Measurements from ENCODE around the gene PRSS16.
A peak's percentile ranks its signal among the peaks of the same experiment; 100 is the strongest.

Gene PRSS16

GRCh38 chr6:27267857-27268434 is 20.4 kb downstream of the PRSS16 start:
- Histone ChIP-seq H3K27ac (ENCODE audit: low read depth, low read length) (no peak overlapping the region), H3K4me3 (ENCODE audit: low read depth, low read length) (peak overlapping the region; percentile 52), H2AFZ (ENCODE audit: low read length, unreplicated experiment) (no peak overlapping the region), H3K79me2 (ENCODE audit: control insufficient read depth, insufficient read depth, low read length, unreplicated experiment) (no peaks in the 10 kb centered on the region), H3K4me1 (ENCODE audit: control insufficient read depth, insufficient read depth, low read length, unreplicated experiment) (no peaks in the 10 kb centered on the region), H3K36me3 (ENCODE audit: insufficient read depth, low read length) (no peaks in the 10 kb centered on the region), H3K27me3 (ENCODE audit: insufficient read depth, low read length) (peaks cover 78% of the 10 kb centered on the region)

- H3K4me3 ChIP-seq (ENCODE audit: low read depth, low read length) = no peak overlapping the region
- no peaks in the 10 kb centered on the region for H3K36me3 ChIP-seq (ENCODE audit: insufficient read depth, low read length)
- no peaks in the 10 kb centered on the region for H3K79me2 ChIP-seq (ENCODE audit: control insufficient read depth, insufficient read depth, low read length, unreplicated experiment)
- H2AFZ ChIP-seq (ENCODE audit: low read length, unreplicated experiment) = no peak overlapping the region
- H3K27me3 ChIP-seq (ENCODE audit: insufficient read depth, low read length) = peaks cover 80% of the 10 kb centered on the region
- H3K27ac ChIP-seq (ENCODE audit: low read depth, low read length) = no peak overlapping the region
- no peaks in the 10 kb centered on the region for H3K4me1 ChIP-seq (ENCODE audit: control insufficient read depth, insufficient read depth, low read length, unreplicated experiment)
Measured at GRCh38 chr6:27268803-27269202, 21.3 kb downstream of the PRSS16 start.

DNA sequence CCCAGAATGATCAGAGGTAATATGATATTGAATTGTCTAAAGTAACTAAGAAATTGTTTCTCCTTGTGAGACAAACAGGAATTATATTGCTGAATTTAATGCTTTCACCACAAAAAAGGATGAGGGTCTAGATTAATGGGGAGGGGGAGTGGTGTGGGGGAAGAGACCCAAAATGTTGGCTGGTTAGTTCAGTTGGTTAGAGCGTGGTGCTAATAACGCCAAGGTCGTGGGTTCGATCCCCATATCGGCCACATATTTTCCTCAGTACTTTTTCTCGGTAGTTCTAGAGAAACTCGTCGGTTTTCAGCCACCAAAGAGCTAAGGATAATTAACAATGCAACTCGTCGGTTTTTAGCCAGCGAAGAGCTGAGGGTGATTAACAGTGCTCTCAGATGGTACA is 26.3 kb downstream of the PRSS16 start:
- H3K27me3 ChIP-seq (ENCODE audit: insufficient read depth, low read length) = peaks cover 69% of the 10 kb centered on the region
- no peak overlapping the region for H3K27ac ChIP-seq (ENCODE audit: low read depth, low read length)
- H3K4me1 ChIP-seq (ENCODE audit: control insufficient read depth, insufficient read depth, low read length, unreplicated experiment) = no peaks in the 10 kb centered on the region
- no peaks in the 10 kb centered on the region for H3K36me3 ChIP-seq (ENCODE audit: insufficient read depth, low read length)
- no peaks in the 10 kb centered on the region for H3K79me2 ChIP-seq (ENCODE audit: control insufficient read depth, insufficient read depth, low read length, unreplicated experiment)
- no peak overlapping the region for H2AFZ ChIP-seq (ENCODE audit: low read length, unreplicated experiment)
- H3K4me3 ChIP-seq (ENCODE audit: low read depth, low read length) = no peak overlapping the region

- Histone ChIP-seq H3K4me1 (ENCODE audit: control insufficient read depth, insufficient read depth, low read length, unreplicated experiment) (no peaks in the 10 kb centered on the region), H3K36me3 (ENCODE audit: insufficient read depth, low read length) (no peaks in the 10 kb centered on the region), H3K4me3 (ENCODE audit: low read depth, low read length) (peak overlapping the region; percentile 27), H3K27me3 (ENCODE audit: insufficient read depth, low read length) (peaks cover 64% of the 10 kb centered on the region), H2AFZ (ENCODE audit: low read length, unreplicated experiment) (no peak overlapping the region), H3K79me2 (ENCODE audit: control insufficient read depth, insufficient read depth, low read length, unreplicated experiment) (no peaks in the 10 kb centered on the region), H3K27ac (ENCODE audit: low read depth, low read length) (no peak overlapping the region)
Measured at GRCh38 chr6:27275025-27275956, 27.8 kb downstream of the PRSS16 start.

GRCh38 chr6:27279513-27280063 is 32.1 kb downstream of the PRSS16 start:
- peaks cover 60% of the 10 kb centered on the region for H3K27me3 ChIP-seq (ENCODE audit: insufficient read depth, low read length)
- H3K79me2 ChIP-seq (ENCODE audit: control insufficient read depth, insufficient read depth, low read length, unreplicated experiment) = no peaks in the 10 kb centered on the region
- no peaks in the 10 kb centered on the region for H3K36me3 ChIP-seq (ENCODE audit: insufficient read depth, low read length)
- peak overlapping the region; percentile 82 for H2AFZ ChIP-seq (ENCODE audit: low read length, unreplicated experiment)
- no peak overlapping the region for H3K27ac ChIP-seq (ENCODE audit: low read depth, low read length)
- H3K4me3 ChIP-seq (ENCODE audit: low read depth, low read length) = peak overlapping the region; percentile 81
- no peaks in the 10 kb centered on the region for H3K4me1 ChIP-seq (ENCODE audit: control insufficient read depth, insufficient read depth, low read length, unreplicated experiment)

DNA sequence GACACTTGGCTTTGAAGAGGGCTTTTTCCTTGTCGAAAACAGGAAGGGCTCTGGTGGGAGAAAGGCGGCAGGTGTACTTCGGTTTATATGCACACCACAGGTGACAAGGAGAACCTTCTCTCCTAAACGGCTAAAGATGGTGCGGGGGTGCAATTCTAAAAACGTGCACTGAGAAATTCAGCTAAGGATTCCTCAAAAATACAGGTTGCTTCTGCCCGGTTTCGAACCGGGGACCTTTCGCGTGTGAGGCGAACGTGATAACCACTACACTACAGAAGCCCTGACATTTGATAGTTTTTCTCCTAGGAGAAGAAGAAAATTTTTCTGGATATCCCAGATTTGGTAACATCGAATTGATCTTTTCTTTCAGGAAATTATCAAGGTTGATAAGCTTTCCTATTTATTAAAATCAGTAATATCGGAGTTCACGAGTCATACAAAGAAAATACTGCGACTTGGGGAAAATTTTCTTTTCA is 32.6 kb downstream of the PRSS16 start:
- Histone ChIP-seq H3K4me3 (ENCODE audit: low read depth, low read length) (peak overlapping the region; percentile 81), H3K27me3 (ENCODE audit: insufficient read depth, low read length) (peaks cover 61% of the 10 kb centered on the region), H3K79me2 (ENCODE audit: control insufficient read depth, insufficient read depth, low read length, unreplicated experiment) (no peaks in the 10 kb centered on the region), H3K4me1 (ENCODE audit: control insufficient read depth, insufficient read depth, low read length, unreplicated experiment) (no peaks in the 10 kb centered on the region), H3K27ac (ENCODE audit: low read depth, low read length) (no peak overlapping the region), H2AFZ (ENCODE audit: low read length, unreplicated experiment) (peak overlapping the region; percentile 82), H3K36me3 (ENCODE audit: insufficient read depth, low read length) (no peaks in the 10 kb centered on the region)

DNA sequence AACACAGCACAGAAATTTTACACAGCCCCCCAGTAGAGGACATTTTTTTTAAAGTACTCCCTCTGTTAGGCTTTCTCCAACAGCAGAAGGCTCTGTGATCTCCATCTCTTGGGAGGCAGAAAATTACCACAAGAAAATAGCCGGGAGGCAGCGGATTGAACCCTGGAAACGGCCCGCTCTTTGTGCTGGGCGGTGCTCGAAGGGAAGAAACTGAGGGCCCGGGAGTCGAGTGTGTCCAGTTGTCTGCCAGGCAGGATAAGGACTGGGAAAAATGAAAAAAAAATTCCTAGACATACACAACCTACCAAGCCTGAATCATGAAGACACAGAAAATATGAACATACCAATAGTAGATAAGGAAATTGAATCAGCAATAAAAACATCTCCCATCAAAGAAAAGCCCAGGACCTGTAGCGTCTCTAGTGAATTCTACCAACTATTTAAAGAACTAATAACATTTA is 33.1 kb downstream of the PRSS16 start:
- no peaks in the 10 kb centered on the region for H3K79me2 ChIP-seq (ENCODE audit: control insufficient read depth, insufficient read depth, low read length, unreplicated experiment)
- H2AFZ ChIP-seq (ENCODE audit: low read length, unreplicated experiment) = no peak overlapping the region
- peak overlapping the region; percentile 81 for H3K4me3 ChIP-seq (ENCODE audit: low read depth, low read length)
- no peak overlapping the region for H3K27ac ChIP-seq (ENCODE audit: low read depth, low read length)
- H3K27me3 ChIP-seq (ENCODE audit: insufficient read depth, low read length) = peaks cover 63% of the 10 kb centered on the region
- H3K36me3 ChIP-seq (ENCODE audit: insufficient read depth, low read length) = no peaks in the 10 kb centered on the region
- H3K4me1 ChIP-seq (ENCODE audit: control insufficient read depth, insufficient read depth, low read length, unreplicated experiment) = no peaks in the 10 kb centered on the region

- no peaks in the 10 kb centered on the region for H3K79me2 ChIP-seq (ENCODE audit: control insufficient read depth, insufficient read depth, low read length, unreplicated experiment)
- no peaks in the 10 kb centered on the region for H3K4me1 ChIP-seq (ENCODE audit: control insufficient read depth, insufficient read depth, low read length, unreplicated experiment)
- no peaks in the 10 kb centered on the region for H3K36me3 ChIP-seq (ENCODE audit: insufficient read depth, low read length)
- peak overlapping the region; percentile 81 for H3K4me3 ChIP-seq (ENCODE audit: low read depth, low read length)
- peaks cover 63% of the 10 kb centered on the region for H3K27me3 ChIP-seq (ENCODE audit: insufficient read depth, low read length)
- H2AFZ ChIP-seq (ENCODE audit: low read length, unreplicated experiment) = no peak overlapping the region
- no peak overlapping the region for H3K27ac ChIP-seq (ENCODE audit: low read depth, low read length)
Measured at GRCh38 chr6:27281105-27281539, 33.6 kb downstream of the PRSS16 start.

DNA sequence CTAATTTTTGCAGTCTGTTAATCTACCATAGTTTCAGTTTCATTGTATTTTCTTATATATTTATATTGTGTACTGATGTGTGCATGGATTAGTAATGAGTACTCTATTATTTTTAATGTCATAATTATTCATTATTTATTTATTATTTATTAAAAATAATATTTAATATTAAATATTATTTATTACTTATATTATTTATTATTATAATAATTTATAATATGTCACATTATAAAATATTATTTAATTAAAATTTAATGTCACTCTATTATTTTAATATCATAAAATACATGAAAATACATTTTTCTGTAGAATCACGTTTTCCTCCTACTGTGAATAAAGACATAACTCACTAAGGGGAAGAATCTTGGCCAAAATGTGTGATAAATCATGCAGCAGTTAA is 34.1 kb downstream of the PRSS16 start:
- H3K36me3 ChIP-seq (ENCODE audit: insufficient read depth, low read length) = no peaks in the 10 kb centered on the region
- H3K4me1 ChIP-seq (ENCODE audit: control insufficient read depth, insufficient read depth, low read length, unreplicated experiment) = no peaks in the 10 kb centered on the region
- no peak overlapping the region for H2AFZ ChIP-seq (ENCODE audit: low read length, unreplicated experiment)
- no peak overlapping the region for H3K27ac ChIP-seq (ENCODE audit: low read depth, low read length)
- H3K27me3 ChIP-seq (ENCODE audit: insufficient read depth, low read length) = peaks cover 64% of the 10 kb centered on the region
- peak overlapping the region; percentile 81 for H3K4me3 ChIP-seq (ENCODE audit: low read depth, low read length)
- no peaks in the 10 kb centered on the region for H3K79me2 ChIP-seq (ENCODE audit: control insufficient read depth, insufficient read depth, low read length, unreplicated experiment)

GRCh38 chr6:27283279-27283678 is 35.8 kb downstream of the PRSS16 start:
- H3K27me3 ChIP-seq (ENCODE audit: insufficient read depth, low read length) = peaks cover 69% of the 10 kb centered on the region

More at GRCh38 chr6:27283279-27283678, 35.8 kb downstream of the PRSS16 start:
- no peak overlapping the region for H3K27ac ChIP-seq (ENCODE audit: low read depth, low read length)
- no peaks in the 10 kb centered on the region for H3K79me2 ChIP-seq (ENCODE audit: control insufficient read depth, insufficient read depth, low read length, unreplicated experiment)
- no peak overlapping the region for H3K4me3 ChIP-seq (ENCODE audit: low read depth, low read length)
- H3K4me1 ChIP-seq (ENCODE audit: control insufficient read depth, insufficient read depth, low read length, unreplicated experiment) = no peaks in the 10 kb centered on the region
- no peaks in the 10 kb centered on the region for H3K36me3 ChIP-seq (ENCODE audit: insufficient read depth, low read length)
- no peak overlapping the region for H2AFZ ChIP-seq (ENCODE audit: low read length, unreplicated experiment)

All from ACC112 (cell line).